Measurements from ENCODE around the gene G6PD.

G6PD gene

DNA sequence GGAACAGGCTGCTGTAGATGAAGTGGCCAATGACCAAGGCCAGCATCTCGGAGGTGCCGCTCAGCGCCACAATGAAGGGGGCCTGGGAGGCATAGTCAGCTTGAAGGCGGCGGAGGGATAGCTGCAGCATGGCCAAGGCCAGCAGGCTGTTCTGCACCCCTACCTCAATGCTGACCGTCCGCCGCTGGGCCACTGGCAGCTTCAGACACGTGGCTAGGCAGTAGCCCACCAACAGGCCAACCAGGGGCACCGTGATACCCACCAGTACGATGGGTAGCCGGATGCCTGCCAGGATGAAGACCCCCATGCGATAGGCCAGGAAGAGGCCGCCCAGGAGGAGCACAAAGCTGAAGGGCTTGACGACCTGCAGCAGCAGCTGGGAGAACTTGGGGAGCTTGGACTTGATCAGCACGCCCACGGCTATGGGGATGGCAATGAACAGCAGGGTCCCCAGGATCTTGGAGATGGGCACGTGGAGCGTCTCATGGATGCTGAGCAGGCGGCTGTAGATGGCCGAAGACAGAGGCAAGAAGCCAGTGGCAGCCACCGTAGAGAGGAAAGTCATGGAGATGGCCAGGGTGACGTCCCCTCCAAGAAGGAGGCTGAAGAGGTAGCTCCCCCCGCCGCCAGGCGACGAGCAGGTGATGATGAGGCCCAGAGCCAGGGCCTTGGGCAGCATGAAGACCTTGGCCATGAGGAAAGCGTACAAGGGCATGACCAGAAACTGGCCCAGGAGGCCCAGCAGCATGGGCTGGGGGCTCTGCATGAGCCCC lies 58.9 kb downstream of the G6PD start:
- DNase-seq (ENCODE audit: low read depth), result no peak

- peak; percentile 37 for DNase-seq (ENCODE audit: low read depth)
Measured at GRCh38 chrX:154486396-154487207, 60.0 kb downstream of the G6PD start, which contains the start of gene UBL4A. Gene UBL4A (minus strand): TSS chrX:154486615. CDS start chrX:154486584, 31 bp downstream.

DNA sequence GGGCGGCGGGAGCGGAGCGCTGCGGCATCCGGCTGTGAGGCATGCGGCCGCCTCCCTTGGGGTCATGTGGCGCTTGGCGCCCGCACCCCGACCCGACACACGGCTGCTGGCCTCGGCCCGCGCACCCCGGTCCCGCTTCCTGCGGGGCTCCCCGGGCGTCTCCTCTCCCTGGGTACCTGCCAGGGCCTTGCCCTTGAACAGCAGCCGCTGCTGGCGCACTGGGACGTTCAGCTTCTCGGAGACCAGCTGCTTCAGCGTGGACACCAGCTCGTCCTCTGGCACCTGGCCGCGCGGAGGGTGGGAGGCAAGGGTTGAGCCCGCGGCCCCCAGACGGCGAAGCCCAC lies 60.6 kb downstream of the G6PD start:
- no peak for DNase-seq (ENCODE audit: low read depth)

- no peak for DNase-seq (ENCODE audit: low read depth)
Measured at GRCh38 chrX:154485150-154486051, 61.2 kb downstream of the G6PD start.

- no peak for DNase-seq (ENCODE audit: low read depth)
Measured at GRCh38 chrX:154484255-154485149, 62.1 kb downstream of the G6PD start.

- DNase-seq (ENCODE audit: low read depth), result no peak
Measured at GRCh38 chrX:154483325-154483724, 63.3 kb downstream of the G6PD start.

DNA sequence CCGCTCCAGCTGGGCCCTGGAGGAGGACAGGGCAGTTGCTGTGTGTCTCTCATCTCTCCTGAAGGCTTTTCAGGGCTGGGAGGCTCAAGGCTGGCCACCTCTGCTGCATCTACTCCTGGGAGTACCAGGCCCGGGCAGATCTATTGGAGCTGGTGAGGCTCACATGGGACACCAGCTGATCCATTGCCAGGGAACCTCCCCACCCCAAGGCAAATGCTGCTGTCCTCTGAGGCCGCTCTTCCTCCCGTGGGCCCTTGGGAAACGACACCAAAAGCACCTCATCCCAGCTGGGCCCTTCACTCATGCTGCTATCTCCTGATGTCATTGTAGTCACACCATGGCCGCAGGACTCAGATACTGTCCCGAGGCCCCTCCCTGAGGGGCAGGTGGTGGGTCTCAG lies 63.9 kb downstream of the G6PD start:
- DNase-seq (ENCODE audit: low read depth), result no peak

GRCh38 chrX:154481911-154482601 lies 64.6 kb downstream of the G6PD start:
- DNase-seq (ENCODE audit: low read depth), result no peak

Data from activated T-cell treated with anti-CD3 and anti-CD28 coated beads for 24 hours (primary cell).